Measurements from ENCODE around the gene BCR. TPM values are rescaled to one million over a fixed set of nuclear protein-coding genes. Genes with fewer than 3 reads are reported as not detected.

BCR gene
- total and polyA plus RNA-seq, 2 of the 13 experiments (the other 11 are each of a cell fraction or from before 2014, with no cell fraction given) = 19.9 to 33.6 TPM

DNA sequence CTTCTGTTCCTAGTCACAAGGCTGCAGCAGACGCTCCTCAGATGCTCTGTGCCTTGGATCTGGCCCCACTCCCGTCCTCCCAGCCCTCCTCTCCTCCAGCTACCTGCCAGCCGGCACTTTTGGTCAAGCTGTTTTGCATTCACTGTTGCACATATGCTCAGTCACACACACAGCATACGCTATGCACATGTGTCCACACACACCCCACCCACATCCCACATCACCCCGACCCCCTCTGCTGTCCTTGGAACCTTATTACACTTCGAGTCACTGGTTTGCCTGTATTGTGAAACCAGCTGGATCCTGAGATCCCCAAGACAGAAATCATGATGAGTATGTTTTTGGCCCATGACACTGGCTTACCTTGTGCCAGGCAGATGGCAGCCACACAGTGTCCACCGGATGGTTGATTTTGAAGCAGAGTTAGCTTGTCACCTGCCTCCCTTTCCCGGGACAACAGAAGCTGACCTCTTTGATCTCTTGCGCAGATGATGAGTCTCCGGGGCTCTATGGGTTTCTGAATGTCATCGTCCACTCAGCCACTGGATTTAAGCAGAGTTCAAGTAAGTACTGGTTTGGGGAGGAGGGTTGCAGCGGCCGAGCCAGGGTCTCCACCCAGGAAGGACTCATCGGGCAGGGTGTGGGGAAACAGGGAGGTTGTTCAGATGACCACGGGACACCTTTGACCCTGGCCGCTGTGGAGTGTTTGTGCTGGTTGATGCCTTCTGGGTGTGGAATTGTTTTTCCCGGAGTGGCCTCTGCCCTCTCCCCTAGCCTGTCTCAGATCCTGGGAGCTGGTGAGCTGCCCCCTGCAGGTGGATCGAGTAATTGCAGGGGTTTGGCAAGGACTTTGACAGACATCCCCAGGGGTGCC is 109.8 kb downstream of the BCR start (continued):
- TF ChIP-seq PAXIP1 (CRISPR knock-in tag; conservative IDR thresholded peaks at IDR 0.05) = peak; percentile 74
- TF ChIP-seq CREBL2 (CRISPR knock-in tag; IDR thresholded peaks at IDR 0.05; ENCODE audit: borderline replicate concordance) = no peak
- TF ChIP-seq ZNF3 (CRISPR knock-in tag; IDR thresholded peaks at IDR 0.05) = 0 out of 2 replicates have a peak, but pooled peaks have one; percentile 76
- TF ChIP-seq CHCHD3 (CRISPR knock-in tag; IDR thresholded peaks at IDR 0.05) = no peak
- 0 out of 2 replicates have a peak, but pooled peaks have one; percentile 19 for TF ChIP-seq ZNF331 (CRISPR knock-in tag; IDR thresholded peaks at IDR 0.05)
- peak; percentile 65; the same call in 1 of the 2 replicates for TF ChIP-seq ZNF350 (CRISPR knock-in tag; IDR thresholded peaks at IDR 0.05; ENCODE audit: borderline replicate concordance, low read depth)
- peak; percentile 61; the same call in 1 of the 2 replicates for TF ChIP-seq HOXA3 (CRISPR knock-in tag; IDR thresholded peaks at IDR 0.05)
- TF ChIP-seq, protein P1, sequence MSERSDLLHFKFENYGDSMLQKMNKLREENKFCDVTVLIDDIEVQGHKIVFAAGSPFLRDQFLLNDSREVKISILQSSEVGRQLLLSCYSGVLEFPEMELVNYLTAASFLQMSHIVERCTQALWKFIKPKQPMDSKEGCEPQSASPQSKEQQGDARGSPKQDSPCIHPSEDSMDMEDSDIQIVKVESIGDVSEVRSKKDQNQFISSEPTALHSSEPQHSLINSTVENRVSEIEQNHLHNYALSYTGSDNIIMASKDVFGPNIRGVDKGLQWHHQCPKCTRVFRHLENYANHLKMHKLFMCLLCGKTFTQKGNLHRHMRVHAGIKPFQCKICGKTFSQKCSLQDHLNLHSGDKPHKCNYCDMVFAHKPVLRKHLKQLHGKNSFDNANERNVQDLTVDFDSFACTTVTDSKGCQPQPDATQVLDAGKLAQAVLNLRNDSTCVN (CRISPR knock-in tag; IDR thresholded peaks at IDR 0.05; ENCODE audit: borderline replicate concordance) = no peak
- TF ChIP-seq, protein P2, sequence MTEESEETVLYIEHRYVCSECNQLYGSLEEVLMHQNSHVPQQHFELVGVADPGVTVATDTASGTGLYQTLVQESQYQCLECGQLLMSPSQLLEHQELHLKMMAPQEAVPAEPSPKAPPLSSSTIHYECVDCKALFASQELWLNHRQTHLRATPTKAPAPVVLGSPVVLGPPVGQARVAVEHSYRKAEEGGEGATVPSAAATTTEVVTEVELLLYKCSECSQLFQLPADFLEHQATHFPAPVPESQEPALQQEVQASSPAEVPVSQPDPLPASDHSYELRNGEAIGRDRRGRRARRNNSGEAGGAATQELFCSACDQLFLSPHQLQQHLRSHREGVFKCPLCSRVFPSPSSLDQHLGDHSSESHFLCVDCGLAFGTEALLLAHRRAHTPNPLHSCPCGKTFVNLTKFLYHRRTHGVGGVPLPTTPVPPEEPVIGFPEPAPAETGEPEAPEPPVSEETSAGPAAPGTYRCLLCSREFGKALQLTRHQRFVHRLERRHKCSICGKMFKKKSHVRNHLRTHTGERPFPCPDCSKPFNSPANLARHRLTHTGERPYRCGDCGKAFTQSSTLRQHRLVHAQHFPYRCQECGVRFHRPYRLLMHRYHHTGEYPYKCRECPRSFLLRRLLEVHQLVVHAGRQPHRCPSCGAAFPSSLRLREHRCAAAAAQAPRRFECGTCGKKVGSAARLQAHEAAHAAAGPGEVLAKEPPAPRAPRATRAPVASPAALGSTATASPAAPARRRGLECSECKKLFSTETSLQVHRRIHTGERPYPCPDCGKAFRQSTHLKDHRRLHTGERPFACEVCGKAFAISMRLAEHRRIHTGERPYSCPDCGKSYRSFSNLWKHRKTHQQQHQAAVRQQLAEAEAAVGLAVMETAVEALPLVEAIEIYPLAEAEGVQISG (CRISPR knock-in tag; IDR thresholded peaks at IDR 0.05) = peak; percentile 37; the same call in 1 of the 2 replicates
- TF ChIP-seq NR2F6 (IDR thresholded peaks at IDR 0.05) = peak; percentile 91
- peak; percentile 95 for TF ChIP-seq NR2F6 (CRISPR knock-in tag; IDR thresholded peaks at IDR 0.05)
- TF ChIP-seq PPARG (CRISPR knock-in tag; conservative IDR thresholded peaks at IDR 0.05) = peak; percentile 48; the same call in 1 of the 2 replicates
- TF ChIP-seq GTF3A (CRISPR knock-in tag; conservative IDR thresholded peaks at IDR 0.05) = no peak
- TF ChIP-seq, protein P3, sequence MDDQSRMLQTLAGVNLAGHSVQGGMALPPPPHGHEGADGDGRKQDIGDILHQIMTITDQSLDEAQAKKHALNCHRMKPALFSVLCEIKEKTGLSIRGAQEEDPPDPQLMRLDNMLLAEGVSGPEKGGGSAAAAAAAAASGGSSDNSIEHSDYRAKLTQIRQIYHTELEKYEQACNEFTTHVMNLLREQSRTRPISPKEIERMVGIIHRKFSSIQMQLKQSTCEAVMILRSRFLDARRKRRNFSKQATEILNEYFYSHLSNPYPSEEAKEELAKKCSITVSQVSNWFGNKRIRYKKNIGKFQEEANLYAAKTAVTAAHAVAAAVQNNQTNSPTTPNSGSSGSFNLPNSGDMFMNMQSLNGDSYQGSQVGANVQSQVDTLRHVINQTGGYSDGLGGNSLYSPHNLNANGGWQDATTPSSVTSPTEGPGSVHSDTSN (CRISPR knock-in tag; IDR thresholded peaks at IDR 0.05; ENCODE audit: borderline replicate concordance) = no peak
- TF ChIP-seq, protein P4, sequence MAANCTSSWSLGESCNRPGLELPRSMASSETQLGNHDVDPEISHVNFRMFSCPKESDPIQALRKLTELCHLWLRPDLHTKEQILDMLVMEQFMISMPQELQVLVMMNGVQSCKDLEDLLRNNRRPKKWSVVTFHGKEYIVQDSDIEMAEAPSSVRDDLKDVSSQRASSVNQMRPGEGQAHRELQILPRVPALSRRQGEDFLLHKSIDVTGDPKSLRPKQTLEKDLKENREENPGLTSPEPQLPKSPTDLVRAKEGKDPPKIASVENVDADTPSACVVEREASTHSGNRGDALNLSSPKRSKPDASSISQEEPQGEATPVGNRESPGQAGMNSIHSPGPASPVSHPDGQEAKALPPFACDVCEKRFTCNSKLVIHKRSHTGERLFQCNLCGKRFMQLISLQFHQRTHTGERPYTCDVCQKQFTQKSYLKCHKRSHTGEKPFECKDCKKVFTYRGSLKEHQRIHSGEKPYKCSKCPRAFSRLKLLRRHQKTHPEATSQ (CRISPR knock-in tag; IDR thresholded peaks at IDR 0.05; ENCODE audit: borderline replicate concordance) = peak; percentile 80
